Ovary (tissue), 9 donors: ENCODE data around the gene GSG1L. TPM values are rescaled to one million over a fixed set of nuclear protein-coding genes. Genes with fewer than 3 reads are reported as not detected.

ENCODE experiments used
- DNase-seq, 5 donors: peaks; one replicate each; pipeline ENCODE4 v3.0.0-alpha.2; 2019 to 2020
- H3K27ac ChIP-seq, 2 donors: fragments of 200-600 bp; one replicate each; pipeline versions ENCODE4 v1.5.1 to v1.8.0; 2019 to 2022
- H3K27me3 ChIP-seq: fragments of 200-600 bp; one replicate; pipeline ENCODE4 v1.8.0; 2022
- H3K36me3 ChIP-seq: fragments of 200-600 bp; sonication (generic); one replicate; pipeline ENCODE4 v1.5.1; 2019
- H3K4me1 ChIP-seq: one replicate; pipeline ENCODE4 v1.8.1; 2013; ENCODE audit warnings: mild to moderate bottlenecking, moderate library complexity; ENCODE audit not compliant: insufficient read depth
- H3K4me3 ChIP-seq: fragments of 200-600 bp; sonication (generic); one replicate; pipeline ENCODE4 v1.5.1; 2017
- H3K9me3 ChIP-seq, 2 donors: fragments of 200-600 bp in 1 of 2; sonication (generic) in 1 of 2; one replicate each; pipeline versions ENCODE4 v1.5.1 to v1.8.1; 2013 to 2019; ENCODE audit warnings: mild to moderate bottlenecking in 1 of 2, moderate library complexity in 1 of 2
- CTCF ChIP-seq, 3 donors: fragments of 450-650 bp in 2 of 3; fragments of 200-600 bp in 1 of 3; IDR thresholded peaks; one replicate each; pipeline versions ENCODE4 v1.5.1 to v1.8.0; 2016 to 2022; ENCODE audit warnings: antibody characterized with exemption in 3 of 3, mild to moderate bottlenecking in 1 of 3
- EP300 ChIP-seq: sonication (generic); formaldehyde crosslinking; IDR thresholded peaks from one replicate; pipeline ENCODE4 v1.6.1; 2017; ENCODE audit warnings: antibody characterized with exemption
- POLR2A ChIP-seq: fragments of 450-650 bp; IDR thresholded peaks from one replicate; pipeline ENCODE4 v1.6.1; 2017; ENCODE audit warnings: antibody characterized with exemption, mild to moderate bottlenecking, moderate library complexity
- WGBS, 3 donors: extraction: QIAGEN DNeasy Blood & Tissue Kit in 1 of 3; methylation state at CpG; one replicate each; pipeline versions ENCODE4 v1.1.5 to v1.1.7; 2013 to 2017; 5-methylcytosine and 5-hydroxymethylcytosine counted together
- intact Hi-C, 4 donors: fragments of 100-400 bp; cut with DNase I; formaldehyde crosslinking; loops; one replicate each; pipeline versions ENCODE4 v1.11.0 to v1.15.1; 2022 to 2023
- polyA plus RNA-seq, 2 donors: library from polyadenylated mRNA; stranded (reverse); fragments of 200-250 nt in 1 of 2; fragments of 350-450 nt in 1 of 2; fragmentation: Illumina TruSeq in 1 of 2; extraction: RNeasy Lipid Tissue Mini Kit (QIAGEN cat#74804) in 1 of 2; gene quantifications; one replicate each; pipeline ENCODE4 v1.2.3, GENCODE V29; 2013 to 2014
- total RNA-seq, 7 donors: library from RNA; depleted of rRNA in 2 of 7; stranded (reverse); fragments of >200 nt in 2 of 7; fragmentation: NEBNext Ultra II Directional in 3 of 7; extraction: Animal tissue kit (Norgen Biotek cat#: 25700) in 3 of 7; gene quantifications; one replicate each; pipeline versions ENCODE4 v1.1.0 to v1.2.4, GENCODE V29; 2016 to 2023
- donor health status: DM: no; HTN: no; CAD: no; lungs with moderate emphysema.
- donor health status: DM: no; HTN: no; CAD: no.
- donor health status: Bipolar disorder and iron deficiency.
- donor health status: DM: yes; HTN: yes; CAD: no.
- donor health status: DM: no; HTN: no; CAD: no.
- donor health status: DM: yes; HTN: yes; CAD: no.

GSG1L gene
- total and polyA plus RNA-seq, 9 donors: 0.30 to 1.1 (median 0.46) TPM; not detected in 4

DNA sequence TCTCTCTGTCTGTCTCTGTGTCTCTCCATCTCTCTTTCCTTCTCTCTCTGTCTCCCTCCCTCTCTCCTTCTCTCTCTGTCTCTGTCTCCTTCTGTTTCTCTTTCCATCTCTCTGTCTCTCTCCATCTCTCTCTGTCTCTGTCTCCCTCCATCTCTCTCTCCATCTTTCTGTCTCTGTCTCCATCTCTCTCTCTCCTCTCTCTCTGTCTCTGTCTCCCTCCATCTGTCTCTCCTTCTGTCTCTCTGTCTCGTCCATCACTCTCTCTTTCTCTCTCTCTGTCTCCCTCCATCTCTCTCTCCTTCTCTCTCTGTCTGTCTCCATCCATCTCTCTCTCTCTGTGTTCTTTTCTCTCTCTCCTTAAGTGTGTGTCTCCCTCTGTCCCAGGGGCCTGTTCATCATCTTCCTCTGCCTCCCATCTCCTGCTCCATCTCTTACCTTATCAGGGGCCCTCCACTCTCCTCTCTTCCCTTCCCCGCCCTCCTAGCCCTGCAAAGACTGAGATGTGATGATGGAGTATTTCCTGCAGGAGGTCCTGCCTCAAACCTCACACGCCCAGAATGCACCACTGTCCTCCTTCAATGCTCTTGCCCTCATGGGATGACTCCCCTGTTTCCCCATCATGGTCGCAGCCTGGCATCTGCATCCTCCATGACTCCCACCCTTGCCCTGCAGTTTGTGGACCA, 193.3 kb downstream of the GSG1L start:
- H3K4me3 ChIP-seq: no peak overlapping the region

GRCh38 chr16:27869411-27869810, 194.1 kb downstream of the GSG1L start:
- no peaks in the 10 kb centered on the region for H3K4me1 ChIP-seq
- DNase-seq: no peak
- TF ChIP-seq POLR2A (no peak), CTCF (IDR thresholded peaks at IDR 0.05) (no peak), EP300 (no peak)
- no peaks in the 10 kb centered on the region for H3K27me3 ChIP-seq
- no peaks in the 10 kb centered on the region for H3K36me3 ChIP-seq
- WGBS, 3 donors: 94 to 100% (median 96%) methylated on average over 1 of the region's 1 CpG
- intact Hi-C loops: no loop called here
- no peak overlapping the region for H3K27ac ChIP-seq
- H3K4me3 ChIP-seq: no peak overlapping the region
- no peaks in the 10 kb centered on the region for H3K9me3 ChIP-seq

More for the DNA sequence above, 193.3 kb downstream of the GSG1L start:
- intact Hi-C loops: no loop called here
- H3K4me1 ChIP-seq: no peaks in the 10 kb centered on the region
- H3K27ac ChIP-seq: no peak overlapping the region
- H3K36me3 ChIP-seq: no peaks in the 10 kb centered on the region
- H3K9me3 ChIP-seq: no peaks in the 10 kb centered on the region
- TF ChIP-seq EP300: no peak
- no peak for TF ChIP-seq CTCF (IDR thresholded peaks at IDR 0.05)
- no peak for TF ChIP-seq POLR2A
- DNase-seq: no peak
- H3K27me3 ChIP-seq: no peaks in the 10 kb centered on the region
- WGBS, 3 donors: 54 to 57% (median 56%) methylated on average over 4 of the region's 4 CpGs

DNA sequence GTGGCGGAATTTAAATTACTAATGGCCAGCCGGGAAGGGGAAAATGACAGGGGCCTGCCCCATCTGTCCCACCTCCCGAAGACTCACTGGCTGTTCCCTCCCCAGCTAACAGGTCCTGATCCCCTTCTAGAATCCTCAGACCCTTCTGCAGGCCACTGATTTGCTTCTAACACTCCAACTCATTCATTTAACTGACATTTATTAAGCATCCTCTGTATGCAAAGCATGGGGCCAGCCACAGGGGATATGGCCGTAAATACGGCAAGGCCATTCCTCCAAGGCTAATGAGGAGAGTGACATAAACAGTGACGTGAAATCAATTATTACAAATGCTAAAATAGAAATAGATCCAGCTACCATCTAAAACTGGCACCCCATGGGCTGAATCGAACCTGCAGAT, 195.3 kb downstream of the GSG1L start:
- WGBS, 3 donors: 68 to 75% (median 71%) methylated on average over 7 of the region's 7 CpGs
- Histone ChIP-seq H3K36me3 (no peaks in the 10 kb centered on the region), H3K9me3 (no peaks in the 10 kb centered on the region), H3K27ac (no peak overlapping the region), H3K27me3 (no peaks in the 10 kb centered on the region), H3K4me1 (no peaks in the 10 kb centered on the region), H3K4me3 (no peak overlapping the region)
- intact Hi-C loops: no loop called here
- DNase-seq: no peak
- TF ChIP-seq EP300 (no peak), POLR2A (no peak), CTCF (IDR thresholded peaks at IDR 0.05) (no peak)

GRCh38 chr16:27867122-27868110, 196.1 kb downstream of the GSG1L start:
- no peaks in the 10 kb centered on the region for H3K27me3 ChIP-seq

More at GRCh38 chr16:27867122-27868110, 196.1 kb downstream of the GSG1L start:
- H3K4me3 ChIP-seq: no peak overlapping the region
- no peaks in the 10 kb centered on the region for H3K36me3 ChIP-seq
- DNase-seq: peak in 3 of 5 donors; percentile 17 to 37 (median 20)
- H3K4me1 ChIP-seq: no peaks in the 10 kb centered on the region
- no peak for TF ChIP-seq EP300
- 28 to 32% (median 30%) methylated on average over 19 of the region's 19 CpGs for WGBS, 3 donors
- H3K9me3 ChIP-seq: no peaks in the 10 kb centered on the region
- intact Hi-C loops: no loop called here
- H3K27ac ChIP-seq: no peak overlapping the region
